ENCODE measurements around the gene ERGIC1.

GRCh38 chr5:172988276-172988675 is 154.2 kb downstream of the ERGIC1 start:
- TF ChIP-seq CTCF (conservative IDR thresholded peaks at IDR 0.05; ENCODE audit: low read length) (no peak), EZH2phosphoT487 (IDR thresholded peaks at IDR 0.05; ENCODE audit: borderline replicate concordance) (no peak)
